GM21447 (cell line): ENCODE data around the gene MARK4.

Experiments
- ATAC-seq: cut with Tn5 transposase; IDR thresholded peaks from one replicate; pipeline ENCODE4 v1.9.1; 2021; ENCODE audit not compliant: unreplicated experiment

Gene MARK4

DNA sequence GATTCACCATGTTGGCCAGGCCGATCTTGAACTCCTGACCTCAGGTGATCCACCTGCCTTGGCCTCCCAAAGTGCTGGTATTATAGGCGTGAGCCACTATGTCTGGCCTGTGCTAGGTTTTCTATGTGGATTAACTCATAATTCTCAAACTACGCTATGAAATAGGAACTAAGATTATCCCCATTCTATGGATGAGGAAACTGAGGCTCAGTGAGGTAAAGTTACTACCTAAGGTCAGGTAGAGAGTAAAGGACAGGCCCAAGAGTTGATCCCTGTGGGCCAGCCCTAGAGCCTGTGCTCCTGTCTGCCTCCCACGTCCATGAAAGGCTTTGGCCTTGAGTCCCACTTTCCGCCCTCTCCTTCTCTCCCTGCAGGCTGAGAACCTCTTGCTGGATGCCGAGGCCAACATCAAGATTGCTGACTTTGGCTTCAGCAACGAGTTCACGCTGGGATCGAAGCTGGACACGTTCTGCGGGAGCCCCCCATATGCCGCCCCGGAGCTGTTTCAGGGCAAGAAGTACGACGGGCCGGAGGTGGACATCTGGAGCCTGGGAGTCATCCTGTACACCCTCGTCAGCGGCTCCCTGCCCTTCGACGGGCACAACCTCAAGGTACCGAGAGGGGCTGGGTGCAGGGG, 20.1 kb downstream of the MARK4 start:
- ATAC-seq = no peak

DNA sequence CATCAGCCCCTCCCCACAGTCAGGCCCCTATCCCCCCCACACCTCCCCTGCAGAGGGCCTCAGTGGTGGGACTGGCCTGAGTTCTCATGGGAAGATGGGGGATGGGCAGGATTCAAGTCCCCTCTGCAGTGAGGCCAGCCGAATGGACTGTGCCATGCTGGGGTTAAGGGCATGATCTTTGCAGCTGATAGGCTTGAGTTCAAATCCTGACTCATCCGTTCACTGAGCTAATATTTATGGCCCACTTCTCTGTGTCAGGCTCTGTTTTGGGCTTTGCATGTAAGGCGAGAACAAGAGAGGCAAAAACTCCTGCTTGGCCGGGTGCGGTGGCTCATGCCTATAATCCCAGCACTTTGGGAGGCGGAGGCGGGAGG, 20.7 kb downstream of the MARK4 start:
- no peak for ATAC-seq

DNA sequence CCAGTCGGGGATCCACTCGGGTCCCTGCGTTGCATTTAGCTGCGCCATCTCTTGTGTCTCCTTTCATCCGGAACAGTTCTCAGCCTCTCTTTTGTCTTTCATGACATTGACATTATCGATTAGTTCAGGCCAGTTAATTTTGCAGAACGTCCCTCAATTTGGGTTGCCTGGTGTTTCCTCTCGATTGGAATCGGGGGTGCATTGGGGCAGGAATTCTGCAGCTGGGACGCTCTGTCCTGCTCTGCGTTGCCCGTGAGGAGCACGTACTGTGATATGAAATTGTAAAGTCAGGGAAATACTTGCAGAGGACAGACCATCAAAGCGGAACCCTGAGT, 22.4 kb downstream of the MARK4 start:
- ATAC-seq = no peak

DNA sequence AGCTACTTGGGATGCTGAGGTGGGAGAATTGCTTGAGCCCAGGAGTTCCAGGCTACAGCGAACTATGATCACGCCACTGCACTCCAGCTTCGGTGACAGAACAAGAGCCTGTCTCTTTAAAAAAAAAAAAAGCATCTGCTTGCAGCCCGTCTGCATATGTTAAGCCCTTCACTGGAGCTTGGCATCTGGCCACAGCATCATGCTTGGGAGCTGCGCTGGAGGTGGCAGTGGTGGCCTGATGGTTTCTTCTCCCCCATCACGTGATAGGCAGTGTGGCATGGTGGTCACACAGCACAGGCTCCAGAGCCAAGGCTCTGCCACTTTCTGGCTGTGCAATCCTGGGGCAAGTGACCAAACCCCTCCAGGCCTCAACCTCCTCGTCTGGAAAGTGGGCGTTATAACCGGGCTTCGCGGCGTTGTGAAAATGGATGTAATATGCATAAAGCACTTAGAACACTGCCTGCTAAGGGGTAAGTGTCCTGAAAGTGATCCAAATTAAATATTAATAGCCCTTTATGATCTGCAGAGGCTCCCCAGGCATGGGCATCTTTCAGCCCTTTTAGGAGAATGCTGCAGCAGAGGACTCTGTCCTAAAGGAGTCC, 24.4 kb downstream of the MARK4 start:
- no peak for ATAC-seq

DNA sequence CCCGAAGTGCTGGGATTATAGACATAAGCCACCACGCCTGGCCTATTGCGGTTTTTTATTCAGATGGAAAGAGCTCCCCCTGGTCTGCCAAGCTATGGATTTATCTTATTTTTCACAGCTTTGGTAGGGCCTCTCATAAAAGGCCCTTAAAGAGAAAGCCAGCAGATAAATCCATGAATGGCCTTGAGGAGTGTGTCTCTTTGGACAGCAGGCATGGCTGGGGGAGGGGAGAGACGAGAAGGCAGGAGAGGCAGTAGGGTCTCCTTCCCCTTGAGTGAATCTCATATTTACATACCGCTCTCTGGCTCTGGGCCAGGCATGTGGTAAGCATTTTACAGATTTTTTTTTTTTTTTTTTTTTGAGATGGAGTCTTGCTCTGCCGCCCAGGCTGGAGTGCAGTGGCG, 25.2 kb downstream of the MARK4 start:
- no peak for ATAC-seq

DNA sequence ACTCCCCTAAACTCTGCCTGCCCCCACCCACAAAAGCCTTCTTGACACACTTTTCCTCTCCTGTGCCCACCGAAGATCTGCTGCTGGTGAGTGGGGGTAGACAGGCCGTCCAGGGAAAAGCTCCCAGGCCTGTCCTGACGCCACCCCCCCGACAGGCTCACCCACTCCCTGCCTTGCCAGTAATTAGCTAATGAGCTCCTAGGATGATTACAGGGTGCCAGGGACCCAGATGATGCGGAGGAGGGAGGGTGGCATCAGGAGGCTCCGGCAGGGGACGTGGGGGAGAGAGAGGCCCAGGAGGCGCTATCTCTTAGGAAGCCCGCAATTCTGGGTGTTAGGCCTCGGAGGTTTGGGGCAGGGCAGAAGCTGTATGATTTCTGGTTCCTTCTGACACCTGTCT, 27.0 kb downstream of the MARK4 start:
- ATAC-seq = no peak

DNA sequence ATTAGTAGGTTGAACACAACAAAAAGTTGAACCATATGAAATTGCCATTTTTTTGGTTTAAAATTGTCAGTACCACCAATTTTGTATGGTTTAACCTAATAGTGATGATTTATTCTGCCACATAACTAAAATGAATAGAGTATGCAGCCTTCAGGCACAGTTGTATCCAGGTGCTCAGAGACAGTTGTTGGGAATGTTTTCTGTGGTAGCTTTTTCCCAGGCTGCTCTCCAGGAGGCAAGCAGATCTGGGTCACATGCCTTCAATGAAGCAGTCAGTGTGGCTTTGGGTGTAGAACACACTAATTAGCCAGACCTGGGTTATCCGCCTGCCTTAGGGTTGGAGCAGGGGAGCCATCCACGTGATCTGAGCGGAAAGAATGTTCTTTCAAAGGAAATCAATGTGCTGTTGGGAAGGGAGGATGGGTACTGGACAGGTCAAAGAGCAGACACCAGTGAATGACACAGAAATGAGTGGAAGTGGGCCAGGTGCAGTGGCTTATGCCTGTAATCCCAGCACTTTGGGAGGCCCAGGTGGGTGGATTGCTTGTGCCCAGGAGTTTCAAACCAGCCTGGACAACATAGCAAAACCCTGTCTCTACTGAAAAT, 28.6 kb downstream of the MARK4 start:
- no peak for ATAC-seq

DNA sequence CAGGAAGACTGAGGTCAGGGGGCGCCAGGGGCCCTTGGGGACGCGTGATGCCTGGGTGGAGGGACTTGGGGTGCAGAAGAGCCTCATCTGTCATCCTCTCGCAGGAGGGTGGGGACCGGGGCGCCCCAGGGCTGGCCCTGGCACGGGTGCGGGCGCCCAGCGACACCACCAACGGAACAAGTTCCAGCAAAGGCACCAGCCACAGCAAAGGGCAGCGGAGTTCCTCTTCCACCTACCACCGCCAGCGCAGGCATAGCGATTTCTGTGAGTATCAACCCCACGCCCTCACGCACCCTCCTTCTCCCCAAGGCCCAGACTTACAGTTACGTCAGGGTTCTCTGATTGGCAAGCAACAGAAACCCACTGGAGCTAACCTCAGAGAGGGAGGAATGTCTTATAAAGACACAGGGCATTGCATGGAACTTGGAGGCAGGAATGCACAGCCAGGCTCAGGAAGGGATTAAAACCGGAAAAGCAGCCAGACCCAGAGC, 29.4 kb downstream of the MARK4 start:
- ATAC-seq = no peak

DNA sequence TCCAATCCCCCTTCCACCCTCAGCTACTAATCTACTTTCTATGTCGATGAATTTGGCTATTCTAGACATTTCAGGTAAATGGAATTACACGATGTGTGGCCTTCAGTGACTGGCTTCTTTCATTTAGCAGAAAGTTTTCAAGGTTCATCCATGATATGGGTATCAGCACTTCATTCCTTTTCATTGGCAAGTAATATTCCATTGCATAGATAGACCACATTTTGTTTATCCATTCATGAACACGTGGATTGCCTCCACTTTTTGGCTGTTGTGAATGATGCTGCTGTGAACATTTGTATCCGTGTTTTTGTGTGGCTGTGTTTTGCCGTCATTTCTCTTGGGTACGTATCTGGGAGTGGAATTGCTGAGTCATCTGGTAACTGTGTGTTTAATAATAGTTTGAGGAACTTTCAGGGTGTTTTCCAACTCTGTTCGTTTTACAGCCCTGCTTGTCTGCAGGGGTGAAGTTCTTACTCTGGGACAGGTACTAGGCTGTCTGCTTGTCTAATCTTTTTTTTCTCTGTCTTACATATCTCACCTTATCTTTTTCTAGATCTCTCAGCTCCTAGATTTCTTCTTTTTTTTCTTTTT, 32.5 kb downstream of the MARK4 start:
- no peak for ATAC-seq

DNA sequence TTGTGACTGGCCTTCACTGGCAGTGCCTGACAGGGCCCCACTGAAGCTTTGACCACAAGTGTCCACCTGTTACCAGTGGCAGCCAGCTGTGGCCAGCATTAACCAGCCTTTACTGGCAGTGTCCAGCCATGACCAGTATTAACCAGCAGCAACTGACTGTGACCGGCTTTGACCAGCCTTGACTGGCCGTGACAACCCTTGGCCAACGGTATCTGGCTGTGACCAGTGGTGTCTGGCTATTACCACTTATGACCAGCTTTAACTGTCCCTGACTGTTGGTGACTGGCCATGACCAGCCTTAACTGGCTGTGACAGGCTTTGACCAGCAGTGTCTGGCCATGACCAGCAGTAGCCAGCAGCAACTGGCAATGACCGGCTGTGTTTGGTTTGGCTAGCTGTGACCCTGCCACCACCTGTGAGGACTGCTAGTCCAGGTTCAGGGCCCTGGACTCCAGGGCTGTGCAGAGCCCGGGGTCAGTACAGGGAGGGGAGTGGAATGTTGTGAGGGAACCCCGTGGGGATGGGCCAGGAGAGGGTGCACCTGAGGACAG, 39.4 kb downstream of the MARK4 start:
- ATAC-seq = no peak

DNA sequence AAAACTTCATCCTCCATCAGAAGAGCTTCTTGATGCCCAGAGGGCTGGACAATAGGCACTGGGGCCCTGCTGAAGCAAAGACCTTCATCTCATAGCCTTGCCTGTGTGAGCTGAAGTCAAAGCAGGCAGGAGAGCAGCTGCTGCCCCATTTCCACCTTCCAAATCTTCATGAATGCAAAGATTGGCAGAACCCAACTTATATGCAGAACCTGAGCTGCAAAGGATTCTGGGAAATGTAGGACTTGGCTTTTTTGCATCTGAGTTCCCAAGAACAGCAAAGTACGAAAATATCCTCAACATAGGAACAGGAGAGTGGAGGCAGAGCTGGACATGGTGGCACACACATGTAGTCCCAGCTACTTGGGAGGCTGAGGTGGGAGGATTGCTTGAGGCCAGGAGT, 40.8 kb downstream of the MARK4 start:
- ATAC-seq = no peak

DNA sequence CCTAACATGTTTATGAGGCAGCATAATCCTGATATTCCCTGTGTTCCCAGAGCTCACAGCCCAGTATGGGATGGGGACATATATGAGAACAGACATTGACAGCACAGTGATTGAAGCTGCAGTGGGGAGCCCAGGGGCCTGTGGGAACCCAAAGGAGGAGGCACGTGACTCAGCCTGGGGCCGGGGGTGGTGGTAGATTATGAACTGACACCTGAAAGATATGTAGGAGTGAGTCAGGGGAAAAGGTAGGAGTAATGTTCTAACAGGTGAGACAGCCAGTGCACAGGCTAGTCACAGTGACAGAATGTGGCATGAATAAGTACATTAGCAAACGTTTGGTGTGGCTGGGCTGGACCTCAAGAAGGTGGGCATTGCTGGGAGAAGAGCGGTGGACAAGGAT, 42.6 kb downstream of the MARK4 start:
- no peak for ATAC-seq

DNA sequence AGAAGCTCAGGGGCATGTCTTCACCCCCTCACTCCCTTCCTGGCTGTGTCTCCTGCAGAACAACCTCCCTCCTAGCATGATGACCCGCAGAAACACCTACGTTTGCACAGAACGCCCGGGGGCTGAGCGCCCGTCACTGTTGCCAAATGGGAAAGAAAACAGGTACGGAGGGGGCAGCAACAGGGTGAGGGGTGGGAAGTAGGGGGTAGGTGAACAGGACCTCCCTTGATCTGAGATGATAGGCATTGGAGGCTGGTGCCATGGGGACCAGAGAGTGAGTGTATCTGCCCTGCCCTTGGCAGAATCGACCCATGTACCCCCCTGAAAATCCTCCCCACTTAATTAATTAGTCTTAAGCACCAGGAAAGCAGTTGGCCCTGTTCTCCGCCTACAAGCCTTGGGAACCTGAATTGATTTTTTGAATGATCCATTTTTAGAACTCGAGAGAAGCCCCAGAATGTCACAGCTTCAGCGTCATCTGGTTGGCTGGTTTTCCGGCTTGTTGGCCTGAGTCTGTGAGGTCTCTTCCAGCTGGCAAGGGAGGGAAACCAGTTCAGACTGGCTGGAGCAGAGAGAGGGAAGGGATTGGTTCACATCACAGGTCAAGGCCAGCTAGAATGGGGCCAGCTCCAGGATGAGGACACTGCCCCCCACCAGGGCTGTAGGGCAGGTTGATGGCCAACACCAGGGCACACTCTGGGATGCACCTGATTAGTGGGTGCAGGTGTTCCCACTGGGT, 43.4 kb downstream of the MARK4 start:
- no peak for ATAC-seq

DNA sequence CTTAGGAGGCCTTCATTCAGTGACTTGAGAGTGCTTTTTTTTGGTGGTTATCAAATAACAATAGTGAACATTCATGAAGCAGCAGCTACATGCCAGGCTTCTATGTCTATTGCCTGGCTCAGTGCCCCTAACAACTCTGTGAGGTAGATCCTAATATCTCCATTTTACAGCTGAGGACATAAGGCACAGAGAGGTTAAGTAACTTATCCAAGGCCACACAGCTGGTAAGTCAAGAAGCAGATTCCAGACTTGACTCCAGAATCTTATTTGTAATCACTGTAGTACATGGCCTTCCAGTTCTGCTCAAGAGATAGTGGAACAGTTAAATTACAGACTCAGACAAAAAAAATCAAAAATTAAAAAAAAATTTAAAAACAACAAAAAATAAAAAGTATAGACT, 44.8 kb downstream of the MARK4 start:
- ATAC-seq = no peak

DNA sequence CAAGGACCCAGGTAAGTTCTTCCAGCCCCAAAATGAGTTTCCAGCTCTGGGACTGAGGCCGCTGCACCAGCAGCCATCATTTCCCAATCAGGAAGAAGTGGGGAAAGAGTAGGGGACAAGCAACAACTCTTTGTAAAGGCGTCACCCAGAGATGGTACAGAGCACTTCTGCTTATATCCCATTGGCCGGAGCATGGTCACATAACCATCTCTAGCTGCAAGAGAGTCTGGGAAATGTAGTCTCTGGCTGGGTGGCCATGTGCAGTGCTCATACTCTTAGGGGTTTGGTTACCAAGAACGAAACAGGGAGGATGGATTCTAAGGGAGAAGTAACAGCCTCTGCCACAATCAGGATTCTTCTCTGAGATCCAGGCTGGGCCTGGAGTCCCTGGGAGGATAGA, 45.3 kb downstream of the MARK4 start:
- ATAC-seq = no peak

DNA sequence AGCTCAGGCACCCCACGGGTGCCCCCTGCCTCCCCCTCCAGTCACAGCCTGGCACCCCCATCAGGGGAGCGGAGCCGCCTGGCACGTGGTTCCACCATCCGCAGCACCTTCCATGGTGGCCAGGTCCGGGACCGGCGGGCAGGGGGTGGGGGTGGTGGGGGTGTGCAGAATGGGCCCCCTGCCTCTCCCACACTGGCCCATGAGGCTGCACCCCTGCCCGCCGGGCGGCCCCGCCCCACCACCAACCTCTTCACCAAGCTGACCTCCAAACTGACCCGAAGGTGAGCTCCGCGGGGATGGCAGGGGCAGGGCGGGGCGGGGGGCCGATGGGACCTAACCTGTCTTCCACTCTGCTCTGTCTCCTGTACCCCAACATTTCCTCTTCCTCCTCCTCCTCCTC, 46.6 kb downstream of the MARK4 start:
- no peak for ATAC-seq

DNA sequence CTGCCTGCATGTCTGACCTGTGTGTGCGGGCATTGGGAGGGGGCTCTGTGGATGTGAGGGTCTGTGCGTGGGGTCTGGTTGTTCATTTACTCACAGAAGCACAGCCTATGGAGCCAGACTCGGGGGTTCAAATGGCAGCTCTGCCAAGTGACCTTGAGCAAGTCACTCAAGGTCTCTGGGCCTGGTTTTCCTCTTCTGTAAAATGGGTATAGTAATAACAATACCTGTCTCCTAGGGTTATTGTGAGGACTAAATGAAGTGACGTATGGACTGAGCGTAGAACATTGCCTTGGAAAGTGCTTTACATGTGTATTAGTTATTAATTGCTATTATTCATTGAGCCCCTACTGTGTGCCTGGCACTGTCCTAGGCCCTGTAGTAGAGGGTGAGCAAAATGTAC, 47.2 kb downstream of the MARK4 start:
- ATAC-seq = no peak

DNA sequence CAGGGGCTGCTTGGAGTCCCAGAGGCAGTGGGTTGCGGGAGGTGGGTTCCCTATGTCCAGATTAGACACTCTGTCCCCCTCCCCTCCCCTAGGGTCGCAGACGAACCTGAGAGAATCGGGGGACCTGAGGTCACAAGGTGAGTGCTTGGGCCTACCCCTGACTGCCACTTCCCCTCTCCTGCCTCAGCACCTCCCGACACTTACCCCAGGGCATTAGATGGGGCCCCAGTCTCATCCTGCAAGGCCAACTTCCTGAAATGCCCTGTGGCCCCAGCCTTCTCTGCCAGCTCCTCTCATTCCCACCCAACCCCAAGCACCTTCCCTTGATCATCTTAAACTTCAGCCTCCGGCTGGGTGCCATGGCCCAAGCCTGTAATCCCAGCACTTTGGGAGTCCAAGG, 48.6 kb downstream of the MARK4 start:
- ATAC-seq = no peak

DNA sequence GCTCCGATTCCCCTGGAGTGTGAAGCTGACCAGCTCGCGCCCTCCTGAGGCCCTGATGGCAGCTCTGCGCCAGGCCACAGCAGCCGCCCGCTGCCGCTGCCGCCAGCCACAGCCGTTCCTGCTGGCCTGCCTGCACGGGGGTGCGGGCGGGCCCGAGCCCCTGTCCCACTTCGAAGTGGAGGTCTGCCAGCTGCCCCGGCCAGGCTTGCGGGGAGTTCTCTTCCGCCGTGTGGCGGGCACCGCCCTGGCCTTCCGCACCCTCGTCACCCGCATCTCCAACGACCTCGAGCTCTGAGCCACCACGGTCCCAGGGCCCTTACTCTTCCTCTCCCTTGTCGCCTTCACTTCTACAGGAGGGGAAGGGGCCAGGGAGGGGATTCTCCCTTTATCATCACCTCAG, 51.3 kb downstream of the MARK4 start:
- ATAC-seq = no peak

DNA sequence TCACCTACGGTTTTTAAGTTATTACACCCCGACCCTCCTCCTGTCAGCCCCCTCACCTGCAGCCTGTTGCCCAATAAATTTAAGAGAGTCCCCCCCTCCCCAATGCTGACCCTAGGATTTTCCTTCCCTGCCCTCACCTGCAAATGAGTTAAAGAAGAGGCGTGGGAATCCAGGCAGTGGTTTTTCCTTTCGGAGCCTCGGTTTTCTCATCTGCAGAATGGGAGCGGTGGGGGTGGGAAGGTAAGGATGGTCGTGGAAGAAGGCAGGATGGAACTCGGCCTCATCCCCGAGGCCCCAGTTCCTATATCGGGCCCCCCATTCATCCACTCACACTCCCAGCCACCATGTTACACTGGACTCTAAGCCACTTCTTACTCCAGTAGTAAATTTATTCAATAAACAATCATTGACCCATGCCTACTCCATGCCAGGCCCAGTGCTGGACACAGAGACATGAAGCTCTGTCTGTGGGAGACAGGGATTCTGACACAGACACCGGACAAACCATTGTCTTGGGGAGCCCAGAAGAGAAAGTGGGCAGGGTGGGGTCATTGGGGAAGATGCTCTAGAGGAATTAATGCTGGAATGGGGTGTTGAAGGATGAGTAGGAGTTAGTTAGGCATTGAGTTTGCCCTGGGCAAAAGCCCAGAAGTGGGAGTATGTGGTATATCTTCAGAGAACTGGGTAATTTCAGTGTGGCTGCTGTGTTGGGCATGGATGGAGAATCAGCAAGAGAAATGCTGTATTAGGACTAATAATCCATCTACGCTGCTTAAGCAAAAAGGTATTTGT, 52.4 kb downstream of the MARK4 start:
- ATAC-seq = no peak
